Lower leg skin (tissue), 3 donors: ENCODE measurements around the gene S1PR4.

ENCODE experiments used
- CTCF ChIP-seq, 3 donors: fragments of 450-650 bp; IDR thresholded peaks; one replicate each; pipeline ENCODE4 v1.5.1; 2016; ENCODE audit warnings: antibody characterized with exemption in 3 of 3, mild to moderate bottlenecking in 3 of 3, moderate library complexity in 2 of 3
- POLR2A ChIP-seq, 2 donors: fragments of 450-650 bp; IDR thresholded peaks; one replicate each; pipeline ENCODE4 v1.6.1; 2016 to 2017; ENCODE audit warnings: antibody characterized with exemption in 2 of 2, mild to moderate bottlenecking in 1 of 2, moderate library complexity in 1 of 2

GRCh38 chr19:3162418-3163229, 15.9 kb upstream of the S1PR4 start:
- TF ChIP-seq CTCF (IDR thresholded peaks at IDR 0.05) (no peak), POLR2A (IDR thresholded peaks at IDR 0.05) (no peak)
